HPDE6-E6E7 (cell line): ENCODE results near the gene NFKBIL1.
"Not testable (repeated sequence)": the region's sequence is repeated elsewhere in the genome, so short reads cannot be mapped to it uniquely, and the experiment has no call there.

Experiments used
- DNase-seq: peaks from one replicate; pipeline ENCODE4 v3.0.0; 2011; ENCODE audit warnings: missing footprints; ENCODE audit errors: extremely low spot score

The NFKBIL1 gene

GRCh38 chr6:31534521-31535040 is 12.8 kb upstream of the NFKBIL1 start:
- no peak for DNase-seq

- DNase-seq = no peak
Observed at GRCh38 chr6:31535538-31536324, 11.7 kb upstream of the NFKBIL1 start.

GRCh38 chr6:31538805-31539400 is 8.5 kb upstream of the NFKBIL1 start:
- DNase-seq = no peak

- no peak for DNase-seq
Observed at GRCh38 chr6:31540640-31541039, 6.8 kb upstream of the NFKBIL1 start.

DNA sequence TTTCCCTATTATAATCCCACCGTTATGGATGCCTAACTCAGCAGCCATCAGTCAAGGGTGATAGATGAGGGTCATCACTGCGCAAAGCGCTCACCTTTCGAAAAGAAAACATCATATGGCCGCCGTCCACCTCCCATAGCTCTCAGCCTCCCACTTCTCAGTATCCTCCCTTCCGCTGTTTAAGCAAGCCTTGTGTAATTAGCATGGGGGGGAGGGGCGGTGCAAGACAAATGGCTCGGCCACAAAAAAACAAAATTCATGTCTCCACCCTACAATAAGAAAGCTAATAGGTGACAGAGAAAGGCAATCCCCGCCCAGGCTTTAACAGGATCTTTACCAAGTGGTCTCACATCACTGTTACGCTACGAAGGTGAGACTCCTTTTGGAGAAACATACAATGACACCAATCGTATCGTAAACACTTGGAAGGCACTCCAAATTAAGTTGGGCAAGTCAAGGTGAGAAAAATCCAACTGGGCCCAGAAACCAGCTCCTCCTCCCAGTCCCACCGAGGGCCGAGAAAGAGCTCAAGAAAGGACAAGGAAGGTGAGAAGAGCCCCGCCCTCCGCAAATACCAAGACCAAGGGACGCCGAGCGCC is 6.2 kb upstream of the NFKBIL1 start:
- no peak for DNase-seq

DNA sequence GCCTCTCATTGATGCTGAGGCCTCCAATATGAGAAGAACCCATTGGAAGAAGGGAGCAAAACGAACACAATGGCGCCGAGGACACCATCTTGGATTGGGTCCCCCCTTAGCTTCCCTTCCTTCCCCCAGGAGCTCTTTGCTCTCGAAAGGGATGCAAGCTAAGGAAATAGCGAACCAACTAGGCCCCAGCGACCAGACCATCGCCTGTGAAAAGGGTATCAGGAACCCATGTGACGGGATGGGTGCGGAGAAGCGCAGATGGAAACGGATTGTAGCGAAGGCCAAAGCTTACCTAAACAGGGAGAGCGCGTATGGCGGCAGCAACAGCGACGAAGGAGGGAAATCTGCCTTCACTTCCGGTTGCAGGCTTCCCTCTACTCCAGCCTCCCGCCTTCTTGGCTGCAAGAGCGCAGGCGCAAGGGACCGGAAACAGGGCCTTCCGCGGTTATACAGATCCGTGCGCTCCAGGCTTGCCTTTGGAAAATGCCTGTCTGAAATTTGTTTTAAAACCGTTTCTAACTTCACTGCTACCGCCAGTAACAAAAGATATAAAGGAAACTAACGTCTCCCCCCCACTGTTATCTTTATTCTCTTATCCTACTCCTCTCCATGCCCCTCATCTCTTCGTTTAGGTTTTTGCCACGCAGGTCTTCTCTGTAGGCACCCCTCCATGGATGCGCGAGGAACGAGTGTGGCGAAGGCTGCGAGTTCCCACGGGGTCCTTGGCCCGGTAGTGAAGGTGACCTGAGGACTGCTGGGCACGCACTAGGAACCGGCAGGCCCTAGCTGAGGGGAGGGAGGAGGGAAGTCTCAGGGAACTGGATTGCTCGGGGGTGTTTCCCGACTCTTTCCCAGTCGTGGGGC is 5.5 kb upstream of the NFKBIL1 start, which contains the start of gene DDX39B:
DDX39B (minus strand) TSS at position 346 of the 864 bp plus-strand sequence. CDS start 1,471 bp downstream, outside the sequence.
- peak; percentile 93 for DNase-seq

DNA sequence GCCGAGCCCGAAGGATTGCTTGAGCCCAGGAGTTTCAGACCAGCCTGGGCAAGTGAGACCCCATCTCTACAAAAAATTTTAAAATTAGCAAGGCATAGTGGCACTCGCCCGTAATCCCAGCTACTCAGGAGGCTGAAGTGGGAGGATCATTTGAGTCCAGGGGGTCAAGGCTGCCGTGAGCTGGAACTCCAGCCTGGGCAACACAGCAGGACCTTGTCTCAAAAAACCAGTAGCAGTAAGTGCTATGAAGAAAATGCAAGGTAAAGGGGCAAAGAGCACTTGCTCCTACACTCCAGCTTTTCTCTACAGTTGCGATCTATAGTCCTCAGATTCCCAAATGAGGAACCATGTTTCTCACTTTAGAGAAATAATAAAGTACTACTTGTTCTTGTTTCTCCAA is 3.8 kb upstream of the NFKBIL1 start:
- no peak for DNase-seq

GRCh38 chr6:31544676-31545075 is 2.7 kb upstream of the NFKBIL1 start:
- no peak for DNase-seq

DNA sequence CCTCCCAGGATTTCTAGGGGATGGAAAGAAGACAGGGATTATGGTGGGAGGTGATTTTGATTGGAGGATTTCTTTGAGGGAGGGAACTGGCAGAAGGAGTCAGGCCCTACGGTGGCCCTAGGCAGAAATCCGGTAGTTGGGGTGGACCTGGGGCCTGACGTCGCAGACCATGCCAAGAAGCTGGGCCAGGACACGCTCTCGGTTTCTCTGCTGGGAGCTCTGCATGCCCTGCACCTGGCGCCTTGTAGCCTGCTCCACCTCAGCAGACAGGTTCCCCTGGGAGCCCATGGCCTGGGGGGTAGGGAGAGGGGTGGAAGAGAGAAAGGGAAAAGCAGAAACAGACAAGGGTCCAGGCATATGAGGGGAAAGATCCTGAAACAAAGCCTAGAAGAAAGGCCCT is 2.1 kb upstream of the NFKBIL1 start:
- no peak for DNase-seq

DNA sequence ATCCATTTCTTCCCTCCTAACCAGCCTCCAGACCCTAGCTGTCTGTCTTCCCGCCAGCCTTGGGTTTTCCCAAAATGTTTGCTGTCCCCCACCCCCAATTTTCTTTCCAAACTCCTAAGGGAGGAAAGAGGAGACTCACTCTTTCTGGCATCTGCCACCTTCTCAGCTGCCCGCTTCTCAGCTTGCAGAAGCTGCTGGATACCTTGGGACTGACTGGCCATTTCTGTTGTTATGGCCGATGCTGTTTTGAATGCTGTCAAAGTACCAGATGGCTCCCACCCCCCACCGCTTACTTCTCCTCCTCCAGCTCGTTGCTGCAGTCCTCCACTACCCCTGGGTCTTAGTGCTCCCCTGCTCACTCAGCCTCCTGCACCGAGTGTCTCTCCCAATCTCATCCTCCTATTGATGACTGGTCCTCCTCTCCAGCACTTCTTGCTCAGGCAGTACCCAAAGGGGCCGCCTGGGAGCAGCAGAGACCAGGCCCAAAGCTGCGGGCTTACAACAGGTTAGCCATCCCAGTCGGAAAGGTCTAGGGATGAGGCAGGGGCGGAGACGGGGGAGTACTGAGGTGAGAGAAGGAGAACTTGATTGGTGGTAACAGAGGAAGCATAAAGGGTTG is 960 bp upstream of the NFKBIL1 start, which contains the start of gene ATP6V1G2:
ATP6V1G2 (minus strand) TSS at position 270 of the 619 bp plus-strand sequence; CDS start at position 221, 49 bp downstream.
- DNase-seq = peak; percentile 84

- DNase-seq = no peak
Observed at GRCh38 chr6:31547727-31548543, 527 bp downstream of the NFKBIL1 start.

- no peak for DNase-seq
Observed at GRCh38 chr6:31548544-31548873, 1.1 kb downstream of the NFKBIL1 start.

GRCh38 chr6:31551371-31551770 is 4.0 kb downstream of the NFKBIL1 start:
- DNase-seq = not testable (repeated sequence)

- no peak for DNase-seq
Observed at GRCh38 chr6:31556307-31556706, 8.9 kb downstream of the NFKBIL1 start.

DNA sequence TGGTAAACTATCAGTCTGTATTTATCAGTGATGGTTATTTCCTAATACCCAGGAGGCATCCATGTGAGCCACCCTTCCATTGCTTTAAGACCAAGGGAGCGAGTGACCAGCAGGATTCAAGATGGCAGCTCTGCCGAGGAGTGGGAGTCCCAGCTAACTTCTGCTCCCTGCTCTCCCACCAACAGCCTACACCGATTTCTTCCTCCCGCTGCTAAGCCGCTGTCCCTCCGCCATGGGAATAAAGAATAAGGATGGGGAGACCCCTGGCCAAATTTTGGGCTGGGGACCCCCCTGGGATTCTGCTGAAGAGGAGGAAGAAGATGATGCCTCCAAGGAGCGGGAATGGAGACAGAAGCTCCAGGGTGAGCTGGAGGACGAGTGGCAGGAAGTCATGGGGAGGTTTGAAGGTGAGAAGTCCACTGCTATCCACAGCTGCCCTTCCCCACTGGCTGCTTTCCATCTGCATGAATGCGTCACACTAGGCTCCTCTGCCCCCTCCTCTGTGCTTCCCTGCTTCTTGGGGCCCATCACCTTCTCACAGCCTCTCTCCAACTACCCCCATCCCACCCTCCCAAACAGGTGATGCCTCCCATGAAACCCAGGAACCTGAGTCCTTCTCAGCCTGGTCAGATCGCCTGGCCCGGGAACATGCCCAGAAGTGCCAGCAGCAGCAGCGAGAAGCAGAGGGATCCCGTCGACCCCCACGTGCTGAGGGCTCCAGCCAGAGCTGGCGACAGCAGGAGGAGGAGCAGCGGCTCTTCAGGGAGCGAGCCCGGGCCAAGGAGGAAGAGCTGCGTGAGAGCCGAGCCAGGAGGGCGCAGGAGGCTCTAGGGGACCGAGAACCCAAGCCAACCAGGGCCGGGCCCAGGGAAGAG is 10.3 kb downstream of the NFKBIL1 start:
- no peak for DNase-seq

GRCh38 chr6:31558318-31558625 is 10.9 kb downstream of the NFKBIL1 start:
- DNase-seq = no peak

GRCh38 chr6:31558631-31559500 is 11.5 kb downstream of the NFKBIL1 start:
- DNase-seq = no peak

DNA sequence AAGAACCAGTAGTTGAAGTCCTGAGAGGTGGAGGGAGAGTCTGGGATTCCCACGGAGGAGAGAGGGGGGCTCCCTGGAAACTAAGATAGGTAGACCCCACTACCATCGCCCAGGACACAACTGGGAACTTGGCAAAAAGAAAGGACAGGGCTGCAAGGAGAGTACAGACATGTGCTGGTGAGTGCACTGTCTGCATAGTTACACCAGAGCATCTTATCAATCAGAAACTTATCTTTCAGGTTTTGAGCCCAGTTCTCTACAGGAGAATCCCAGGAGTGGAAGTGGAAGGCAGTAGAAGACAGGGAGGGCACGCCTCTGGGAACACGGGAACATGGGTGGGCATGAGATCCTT is 12.2 kb downstream of the NFKBIL1 start:
- DNase-seq = no peak
